UCSD-AML1 (cell line): Measurements from ENCODE around the gene PARM1.

Source experiments
- DNase-seq: peaks from one replicate; lab custom pipeline; 2025; ENCODE audit not compliant: unreplicated experiment; lab: John Stamatoyannopoulos, UW

PARM1 gene

DNA sequence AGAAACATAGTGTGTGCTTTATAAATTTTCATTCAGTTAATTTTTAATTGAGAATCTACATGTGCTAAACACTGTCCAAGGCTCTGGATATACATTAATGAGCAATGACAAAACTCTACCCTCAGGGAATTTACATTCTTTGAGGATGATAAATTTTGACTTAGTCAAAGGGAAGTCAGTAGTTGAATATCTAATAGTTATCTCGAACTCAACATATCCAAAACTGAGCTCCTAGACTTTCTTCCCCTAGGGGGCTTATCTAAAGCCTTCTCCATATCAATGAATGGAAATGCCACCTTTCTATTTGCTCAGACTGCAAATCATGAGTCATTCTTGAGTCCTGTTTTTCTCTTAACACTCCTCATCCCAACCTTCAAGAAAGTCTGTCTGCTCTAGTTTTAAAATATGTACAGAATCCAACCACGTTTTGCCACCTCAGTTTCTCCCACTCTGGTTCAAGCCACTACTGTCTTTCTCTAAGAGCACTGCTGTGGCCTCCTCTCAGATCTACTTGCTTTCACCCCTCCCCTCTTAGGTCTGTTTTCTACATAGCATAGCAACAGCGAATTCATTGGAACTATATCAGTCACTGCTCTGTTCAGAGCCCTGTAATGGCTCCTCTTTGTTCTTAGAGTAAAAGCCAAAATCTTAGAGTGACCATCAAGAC lies 9.5 kb downstream of the PARM1 start:
- no peak for DNase-seq

DNA sequence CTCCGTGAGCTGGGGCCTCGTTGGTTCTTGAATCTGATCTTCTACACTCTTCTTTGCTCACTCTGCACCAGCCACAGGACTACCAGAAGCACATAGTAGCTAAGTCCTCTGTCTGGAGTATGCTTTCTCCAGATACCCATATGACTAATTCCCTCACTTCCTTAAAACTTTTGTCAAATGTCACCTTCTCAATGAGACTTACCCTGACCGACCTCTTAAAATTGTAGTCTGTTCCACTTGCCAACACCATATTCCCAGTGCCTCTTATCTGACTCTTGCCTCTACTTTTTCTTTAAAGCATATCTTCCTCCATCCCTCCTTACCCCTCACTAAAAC lies 10.0 kb downstream of the PARM1 start:
- DNase-seq = no peak

DNA sequence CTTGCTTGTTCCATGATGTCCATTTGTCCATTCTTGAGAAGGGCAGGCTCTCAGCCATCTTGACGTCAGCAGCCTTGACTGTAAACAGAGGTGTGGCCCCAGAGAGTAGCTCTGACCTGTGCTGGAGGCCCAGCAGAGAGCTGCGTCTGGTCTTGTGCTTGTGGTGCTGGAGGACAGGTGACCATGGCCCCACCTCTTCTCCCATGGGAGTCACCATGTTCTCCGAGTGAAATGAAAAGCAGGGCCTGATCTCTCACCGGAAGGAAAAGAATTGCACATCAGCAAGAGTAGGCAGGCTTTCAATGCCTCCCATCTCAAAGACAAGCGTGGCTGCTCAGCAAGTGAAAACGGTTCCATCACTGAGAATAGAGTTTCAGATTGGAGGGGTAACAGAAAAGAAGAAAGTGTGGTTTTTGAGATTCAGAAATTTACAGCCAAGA lies 11.5 kb downstream of the PARM1 start:
- no peak for DNase-seq

DNA sequence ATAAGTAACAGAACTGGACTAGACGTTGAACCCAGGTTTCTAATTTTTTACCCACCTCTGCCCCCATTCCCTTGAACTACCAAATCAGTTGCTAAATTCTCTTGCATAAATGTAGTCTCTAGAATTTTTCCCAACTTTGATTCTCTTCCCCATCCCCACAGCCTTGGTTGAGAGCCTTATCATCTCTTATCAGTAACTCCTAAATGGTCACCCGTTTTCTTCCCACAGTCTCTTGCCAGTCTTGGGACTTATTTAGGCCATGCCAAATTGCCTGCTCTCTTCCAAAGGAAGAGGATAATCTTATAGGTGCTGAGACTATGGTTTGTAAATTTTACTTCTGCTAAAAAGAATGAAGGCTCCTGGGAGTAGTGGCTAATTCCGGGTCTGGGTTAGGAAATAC lies 13.3 kb downstream of the PARM1 start:
- DNase-seq = no peak

DNA sequence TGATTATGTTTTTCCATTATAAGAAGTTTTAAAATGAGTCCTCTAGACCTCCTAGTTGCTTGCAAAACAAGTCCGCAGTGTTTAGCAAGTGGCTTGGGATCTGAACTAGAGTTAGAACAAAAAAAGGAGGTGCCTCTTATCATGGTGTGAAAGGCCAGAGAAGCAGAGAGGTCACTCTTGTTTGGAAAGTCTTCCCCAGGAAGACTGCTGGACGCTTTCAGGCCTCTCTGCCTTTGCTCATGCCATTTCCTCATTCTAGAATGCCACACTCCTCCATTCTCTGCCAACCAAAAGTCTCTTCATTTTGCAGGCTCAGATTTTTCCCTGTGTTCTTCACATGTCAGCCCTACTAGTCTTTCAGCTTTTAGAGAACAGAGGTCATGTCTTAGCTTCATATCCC lies 14.9 kb downstream of the PARM1 start:
- no peak for DNase-seq

DNA sequence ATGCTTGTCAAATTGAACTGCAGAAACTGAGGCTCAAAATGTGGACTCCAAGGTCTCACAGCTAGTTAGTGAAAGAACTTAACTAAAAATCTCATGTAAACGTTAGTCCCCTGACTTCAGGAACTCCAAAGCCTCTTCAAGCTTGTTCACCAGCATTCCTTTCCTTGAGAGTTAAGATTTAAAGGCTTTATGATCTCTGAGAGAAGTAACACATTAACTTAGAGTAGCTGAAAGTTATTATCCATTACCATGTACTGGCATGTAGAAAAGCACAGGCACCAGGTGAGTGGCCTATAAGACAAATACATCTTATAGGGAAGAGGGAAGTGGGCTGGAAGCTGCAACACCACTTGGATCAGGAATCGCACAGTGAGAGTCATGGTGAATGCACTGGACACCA lies 15.3 kb downstream of the PARM1 start:
- no peak for DNase-seq

DNA sequence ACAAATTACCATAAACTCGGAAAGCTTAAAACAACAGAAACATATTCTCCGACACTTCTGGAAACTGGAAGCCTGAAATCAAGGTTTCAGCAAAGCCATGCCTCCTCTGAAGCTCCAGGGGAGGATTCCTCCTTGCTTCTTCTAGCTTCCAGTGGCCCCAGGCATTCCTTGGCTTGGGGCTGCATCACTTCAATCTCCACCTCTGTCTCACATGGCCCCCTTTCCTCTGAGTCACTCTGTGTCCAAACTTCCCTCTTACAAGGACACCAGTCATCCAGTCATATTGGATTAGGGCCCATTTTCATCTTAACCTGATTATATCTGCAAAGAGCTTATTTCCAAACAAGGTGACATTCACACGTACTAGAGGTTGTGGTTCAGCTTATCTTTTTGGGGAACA lies 17.3 kb downstream of the PARM1 start:
- no peak for DNase-seq

DNA sequence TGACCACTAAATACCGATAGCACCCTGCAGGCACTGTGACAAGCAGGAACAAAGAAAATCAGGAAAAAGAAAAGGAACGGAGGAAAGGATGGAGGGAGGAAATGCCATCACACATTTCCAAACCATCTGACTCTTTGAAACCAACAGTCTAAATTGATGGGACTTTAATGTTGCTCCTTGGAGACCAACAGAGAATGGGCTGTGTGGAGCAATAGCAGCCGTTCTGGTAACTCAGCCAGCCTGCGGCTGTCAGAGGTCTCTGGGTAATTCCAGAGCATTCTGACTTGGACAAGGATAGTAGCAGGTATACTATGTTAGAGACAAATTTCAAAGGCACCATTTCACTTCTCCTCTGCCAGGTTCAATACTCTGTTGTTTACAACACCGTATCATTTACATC lies 18.0 kb downstream of the PARM1 start:
- DNase-seq = no peak

DNA sequence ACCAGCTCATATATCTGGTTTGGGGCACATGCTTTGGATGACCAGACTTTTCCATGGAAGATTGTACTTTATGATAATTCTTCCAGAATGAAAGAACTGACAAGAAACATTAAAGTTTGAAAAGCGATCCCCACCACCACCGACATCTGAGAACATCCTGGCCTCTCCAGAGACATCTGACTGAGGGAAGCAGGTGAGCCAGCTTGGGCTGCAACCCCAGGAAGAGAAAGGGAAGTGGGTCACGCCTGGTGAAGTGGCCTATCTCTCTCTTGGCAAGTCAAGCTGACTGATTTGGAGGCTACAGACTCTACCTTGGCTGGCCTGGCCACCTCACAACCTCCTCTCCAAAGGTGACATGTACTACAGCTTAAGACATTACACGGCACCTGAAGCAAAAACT lies 20.7 kb downstream of the PARM1 start:
- DNase-seq = no peak

DNA sequence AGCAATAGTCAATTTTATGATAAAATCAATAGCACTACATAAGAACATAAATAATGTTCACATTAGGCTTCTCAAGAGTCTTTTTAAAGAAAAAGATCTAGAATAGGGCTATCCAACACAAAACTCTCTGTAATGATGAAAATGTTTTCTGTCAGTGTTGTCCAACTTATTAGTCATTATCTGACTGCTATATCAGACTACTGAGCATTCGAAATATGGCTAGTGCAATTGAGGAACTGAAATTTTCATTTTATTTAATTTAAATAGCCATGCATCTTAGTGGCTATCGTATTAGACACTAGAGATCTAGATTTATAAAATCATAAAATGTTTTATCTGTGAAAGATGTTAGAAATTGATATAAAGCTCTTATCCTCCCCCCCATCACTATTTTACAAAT lies 26.0 kb downstream of the PARM1 start:
- no peak for DNase-seq

DNA sequence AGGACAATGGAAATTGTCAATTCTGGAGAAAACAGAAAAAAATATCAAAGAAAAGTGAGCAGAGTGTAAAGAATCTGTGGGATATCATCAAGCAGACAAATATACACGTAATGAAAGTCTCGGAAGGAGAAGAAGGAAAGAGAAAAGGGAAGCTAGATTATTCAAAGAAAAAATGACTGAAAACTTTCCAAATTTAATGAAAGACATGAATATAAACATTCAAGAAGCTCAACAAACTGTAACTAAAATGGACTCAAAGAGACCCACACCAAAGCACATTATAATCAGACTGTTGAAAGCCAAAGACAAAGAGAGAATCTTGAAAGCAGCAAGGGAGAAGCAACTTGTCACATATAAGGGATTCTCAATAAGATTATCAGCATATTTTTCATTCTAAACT lies 28.3 kb downstream of the PARM1 start:
- DNase-seq = no peak

DNA sequence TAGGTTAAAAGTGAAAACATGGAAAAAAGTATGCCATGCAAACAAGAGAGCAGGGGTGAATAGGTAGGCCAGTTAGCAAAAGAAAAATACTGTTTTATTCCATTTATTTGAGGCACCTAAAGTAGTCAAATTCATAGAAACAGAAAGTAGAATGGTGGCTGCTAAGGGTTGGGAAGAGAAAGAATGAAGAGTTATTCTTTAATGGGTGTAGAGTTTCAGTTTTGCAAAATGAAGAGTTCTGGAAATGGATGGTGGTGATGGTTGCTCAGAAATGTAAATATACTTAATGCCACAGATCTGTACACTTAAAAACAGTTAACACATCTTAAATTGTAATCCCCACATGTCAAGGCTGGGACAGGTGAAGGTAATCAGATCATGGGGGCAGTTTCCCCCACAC lies 29.7 kb downstream of the PARM1 start:
- DNase-seq = no peak

DNA sequence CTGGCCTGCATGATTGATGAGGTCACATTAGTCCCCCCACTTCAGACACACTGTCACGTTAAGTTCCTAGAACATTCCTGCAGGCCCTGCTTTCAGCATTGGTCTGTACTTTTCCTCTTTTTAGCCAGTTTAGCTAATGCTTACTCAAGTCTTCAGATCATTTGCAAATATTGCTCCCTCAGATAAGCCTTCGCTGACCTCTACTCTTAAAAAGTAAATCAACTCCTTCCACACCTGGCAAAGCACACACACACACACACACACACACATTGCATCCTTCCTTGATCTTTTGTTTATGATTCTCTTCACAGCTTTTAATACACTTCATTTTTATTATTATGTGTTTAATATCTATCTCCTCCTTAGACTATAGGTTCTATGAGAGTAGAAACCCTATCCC lies 31.4 kb downstream of the PARM1 start:
- DNase-seq = no peak

DNA sequence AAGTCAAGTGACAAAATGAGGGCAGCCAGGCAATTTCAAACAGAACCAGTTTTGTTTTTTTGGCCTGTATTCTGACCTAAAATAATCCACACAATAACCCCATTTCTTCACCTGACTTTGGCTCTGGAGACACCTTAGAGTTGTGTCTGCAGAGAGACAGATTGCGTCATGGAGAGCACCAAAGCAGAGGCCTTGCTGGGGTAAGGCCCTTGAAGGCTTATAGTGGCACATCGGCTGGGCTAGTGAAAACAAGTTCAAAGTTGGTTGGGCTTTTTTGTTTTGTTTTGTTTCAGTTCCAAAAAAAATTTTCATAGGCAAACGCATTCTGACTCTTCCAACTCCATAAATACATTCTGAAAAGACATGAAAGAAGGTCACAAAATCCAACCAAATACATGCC lies 34.4 kb downstream of the PARM1 start:
- DNase-seq = no peak

DNA sequence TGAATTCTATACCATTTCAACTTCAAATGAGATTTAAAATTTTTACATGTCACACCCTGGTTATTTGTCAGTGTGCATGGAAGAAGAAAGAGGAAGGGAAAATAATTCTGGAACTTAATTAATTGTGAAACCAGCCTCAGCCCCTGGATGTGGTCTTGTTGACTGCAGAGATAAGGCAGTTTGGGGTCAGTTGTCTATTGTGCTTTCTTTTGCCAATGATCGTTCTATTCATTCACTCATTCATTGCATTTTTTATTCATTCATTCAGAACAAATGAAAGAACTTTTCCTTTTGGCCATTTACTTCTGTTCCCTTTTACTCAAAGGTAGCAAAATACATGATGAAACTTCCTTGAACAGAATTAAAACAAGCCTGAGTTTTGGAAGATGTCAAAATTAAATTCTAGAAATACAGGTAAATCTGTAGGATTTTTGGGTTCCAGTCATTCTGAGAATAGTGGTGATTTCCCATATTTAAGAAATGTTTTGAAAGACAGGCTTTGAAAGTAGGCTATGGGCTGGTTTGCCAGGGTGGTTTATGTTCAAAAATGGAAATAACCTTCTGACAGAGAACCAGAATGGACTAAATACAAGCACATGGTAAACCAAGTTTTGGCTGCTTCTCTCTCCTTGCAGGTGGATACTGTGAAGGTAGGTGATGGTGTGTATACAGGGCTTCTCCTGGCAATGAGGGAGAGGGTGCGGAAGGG lies 35.7 kb downstream of the PARM1 start:
- DNase-seq = no peak

DNA sequence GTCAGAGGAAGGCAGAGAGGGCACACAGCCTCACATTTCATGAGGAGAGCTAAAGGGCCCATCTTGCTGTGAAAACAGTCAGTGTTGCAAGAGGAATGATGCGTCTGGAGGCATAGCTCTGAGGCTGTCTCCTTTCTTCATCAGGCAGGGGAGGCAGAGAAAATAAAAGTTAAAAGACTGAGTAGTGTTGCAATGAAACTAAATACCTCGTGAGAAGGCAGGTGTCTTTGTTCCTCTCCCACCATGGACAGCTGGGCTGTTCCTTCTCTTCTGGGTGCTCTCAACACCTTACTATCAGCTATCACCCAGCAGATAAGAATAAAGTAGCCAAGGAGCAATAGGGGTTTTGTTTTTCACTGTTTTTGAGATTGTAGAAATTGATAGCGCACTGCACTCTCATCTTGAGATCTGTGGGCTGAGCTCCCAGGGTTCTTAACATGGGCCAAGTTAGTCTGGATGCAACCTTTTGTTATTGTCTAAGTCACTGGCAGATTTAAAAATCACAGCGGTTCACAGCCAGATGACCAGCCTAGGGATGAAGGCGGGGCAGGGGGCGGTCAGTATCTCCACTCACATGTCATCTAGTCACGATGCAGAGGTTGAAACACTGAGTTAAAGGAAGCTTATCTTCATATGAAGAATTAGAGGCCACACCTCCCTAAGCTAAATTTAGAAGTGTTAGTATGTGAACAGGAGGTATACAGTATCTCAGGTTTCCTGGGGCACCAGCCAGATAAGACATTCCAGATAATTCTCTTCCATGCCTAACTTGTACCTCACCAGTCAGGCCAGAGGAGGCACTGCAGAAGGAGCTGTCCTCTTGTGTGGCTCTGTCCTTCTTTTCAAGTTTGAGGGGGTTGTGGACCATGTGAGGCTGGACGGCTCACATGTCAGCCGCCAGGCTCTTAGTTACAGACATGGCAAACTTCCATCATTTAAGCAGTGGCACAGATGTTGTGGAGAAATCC lies 36.9 kb downstream of the PARM1 start:
- no peak for DNase-seq

DNA sequence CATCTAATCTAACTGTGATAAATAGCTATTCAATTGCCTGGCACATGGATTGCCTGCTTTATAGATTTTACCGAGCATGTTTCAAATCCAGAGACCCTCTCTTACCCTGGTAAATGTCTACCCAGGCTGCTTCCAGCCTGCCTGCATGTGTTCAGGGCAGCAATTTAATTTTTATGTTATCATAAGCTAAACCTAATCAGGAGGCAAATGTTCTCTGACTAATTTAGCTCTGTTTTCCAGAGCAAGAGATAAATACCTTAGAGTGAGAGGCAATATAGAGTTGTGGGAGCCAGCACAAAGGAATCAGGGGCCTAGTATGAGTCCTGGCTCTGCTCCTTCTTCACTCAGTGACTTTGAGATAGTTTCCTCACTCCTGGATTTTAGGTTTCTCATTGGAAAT lies 37.7 kb downstream of the PARM1 start:
- no peak for DNase-seq

DNA sequence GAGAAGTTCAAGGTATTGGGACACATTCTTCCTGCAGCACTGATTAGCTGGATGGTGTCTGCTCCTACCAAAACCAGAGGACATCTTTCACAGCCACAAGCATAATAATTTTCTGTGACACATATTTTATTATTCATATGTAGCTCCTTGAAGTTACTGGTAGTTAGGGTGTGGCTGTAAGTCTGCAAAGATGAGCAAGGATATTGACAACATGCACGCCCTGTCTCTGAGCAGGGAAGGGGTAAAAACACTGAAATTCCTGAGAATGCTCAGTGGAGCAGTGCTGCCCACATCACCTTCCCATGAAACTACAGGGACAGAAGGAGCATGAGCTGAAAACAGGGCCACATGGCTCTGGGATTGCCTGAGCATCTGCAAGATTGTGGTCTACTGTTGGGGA lies 38.9 kb downstream of the PARM1 start:
- no peak for DNase-seq

DNA sequence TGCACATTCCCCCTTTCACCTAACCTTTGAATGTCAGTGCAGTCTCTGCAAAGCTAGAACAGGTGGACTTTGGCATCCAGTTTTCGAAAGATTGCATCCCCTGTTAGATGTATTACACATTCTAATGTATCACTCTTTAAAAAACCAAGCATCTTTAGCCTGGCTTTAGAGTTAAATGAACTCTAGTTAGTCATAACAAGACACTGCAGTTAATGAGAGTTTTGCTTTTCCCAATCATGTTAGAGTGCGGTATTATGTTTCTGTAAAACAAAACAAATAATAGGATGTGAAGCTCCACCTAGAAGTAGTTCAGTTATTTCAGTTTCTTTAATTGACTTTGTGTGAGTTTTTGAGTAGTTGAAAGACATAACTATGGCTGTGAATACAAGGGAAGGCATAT lies 42.2 kb downstream of the PARM1 start:
- no peak for DNase-seq

DNA sequence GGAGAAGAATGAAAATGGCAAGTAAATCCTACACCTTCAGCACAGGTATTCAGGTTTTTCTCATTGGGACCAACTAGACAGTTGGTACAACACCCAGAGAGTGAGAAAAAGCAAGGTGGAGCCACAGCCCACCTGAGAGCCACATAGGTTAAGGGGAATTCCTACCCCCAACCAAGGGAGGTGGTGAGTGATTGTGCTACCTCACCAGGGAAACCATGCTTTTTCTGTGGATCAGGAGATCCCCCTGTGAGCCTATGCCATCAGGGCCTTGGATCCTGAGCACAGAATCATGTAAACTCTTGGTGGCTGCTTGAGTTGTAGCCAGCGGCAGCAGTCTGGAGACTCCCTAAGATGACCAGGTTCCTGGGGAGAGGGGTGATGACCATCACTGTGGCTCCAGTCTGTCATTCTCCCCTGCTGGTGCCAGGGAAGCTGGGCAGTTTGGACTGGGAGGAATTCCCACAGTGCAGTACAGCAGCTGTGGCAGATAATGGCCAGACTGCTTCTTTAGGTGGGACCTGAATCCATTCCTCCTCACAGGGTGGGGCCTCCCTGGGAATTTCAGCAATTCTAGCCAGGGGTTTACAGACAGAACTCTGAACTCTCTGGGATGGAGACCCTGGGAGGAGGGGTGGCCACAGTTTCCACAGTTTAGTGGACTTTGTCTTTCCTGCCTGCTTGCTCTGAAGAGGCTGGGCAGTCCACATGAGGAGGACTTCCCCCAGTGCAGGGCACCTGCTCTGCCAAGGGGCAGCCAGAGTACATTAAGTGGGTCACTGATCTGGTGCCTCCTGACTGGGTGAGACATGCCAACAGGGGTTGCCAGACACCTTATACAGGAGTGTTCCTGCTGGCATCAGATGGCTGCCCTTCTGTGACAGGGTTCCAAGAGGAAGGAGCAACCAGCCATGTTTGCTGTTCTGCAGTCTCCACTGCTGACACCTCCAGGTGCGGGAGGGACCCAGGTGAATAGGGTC lies 43.2 kb downstream of the PARM1 start:
- DNase-seq = no peak
